Motor neuron (in vitro differentiated cells): Measurements from ENCODE around the gene AK5. TPM values are rescaled to one million over a fixed set of nuclear protein-coding genes. Genes with fewer than 3 reads are reported as not detected.
"Not testable (repeated sequence)": the region's sequence is repeated elsewhere in the genome, so short reads cannot be mapped to it uniquely, and the experiment has no call there.

Source experiments
- ATAC-seq, 8 experiments: fragments of 200-7000 bp; cut with Tn5 transposase; replicated peaks in 6 of 8; 2 replicates each; pipeline ENCODE4 v1.8.0; 2021; ENCODE audit warnings: mild to moderate bottlenecking in 8 of 8, moderate library complexity in 8 of 8
- H3K27ac ChIP-seq, 2 donors: fragments of 250-450 bp; sonication (Bioruptor Pico); 2 replicates each; pipeline ENCODE4 v1.9.0; 2021; ENCODE audit warnings: antibody characterized with exemption in 2 of 2, mild to moderate bottlenecking in 2 of 2, moderate library complexity in 1 of 2
- H3K4me1 ChIP-seq, 2 donors: fragments of 250-450 bp; sonication (Bioruptor Pico); replicated peaks in 1 of 2; 2 replicates each; pipeline ENCODE4 v1.6.1; 2021; ENCODE audit warnings: antibody characterized with exemption in 2 of 2, mild to moderate bottlenecking in 2 of 2, moderate library complexity in 1 of 2
- H3K4me3 ChIP-seq, 5 donors: fragments of 250-450 bp; sonication (Bioruptor Pico); 2 replicates each; pipeline ENCODE4 v1.9.0; 2021; ENCODE audit warnings: antibody characterized with exemption in 5 of 5, mild to moderate bottlenecking in 5 of 5, moderate library complexity in 4 of 5
- WGBS, 10 experiments: fragments of 450-650 bp; shearing (Covaris generic); methylation state at CpG; one replicate each; pipeline ENCODE4 v1.0.0; 2022; 5-methylcytosine and 5-hydroxymethylcytosine counted together
- in situ Hi-C, 9 experiments: fragments of 400-800 bp; cut with MboI; loops; one replicate each; pipeline ENCODE4 v1.15.0; 2021; ENCODE audit warnings: low sequenced_read_pairs in 9 of 9, low pct_unique_long_range_greater_than_20kb in 2 of 9; ENCODE audit not compliant: unreplicated experiment in 9 of 9
- total RNA-seq, 8 experiments: library from RNA; unstranded; fragments of 300-600 nt; gene quantifications; 2 replicates each; pipeline versions ENCODE4 v1.2.3 to v1.2.4, GENCODE V29; 2022

AK5 gene
- total RNA-seq, 8 experiments from 2014 or later: 0.31 to 21.2 (median 4.3) TPM

DNA sequence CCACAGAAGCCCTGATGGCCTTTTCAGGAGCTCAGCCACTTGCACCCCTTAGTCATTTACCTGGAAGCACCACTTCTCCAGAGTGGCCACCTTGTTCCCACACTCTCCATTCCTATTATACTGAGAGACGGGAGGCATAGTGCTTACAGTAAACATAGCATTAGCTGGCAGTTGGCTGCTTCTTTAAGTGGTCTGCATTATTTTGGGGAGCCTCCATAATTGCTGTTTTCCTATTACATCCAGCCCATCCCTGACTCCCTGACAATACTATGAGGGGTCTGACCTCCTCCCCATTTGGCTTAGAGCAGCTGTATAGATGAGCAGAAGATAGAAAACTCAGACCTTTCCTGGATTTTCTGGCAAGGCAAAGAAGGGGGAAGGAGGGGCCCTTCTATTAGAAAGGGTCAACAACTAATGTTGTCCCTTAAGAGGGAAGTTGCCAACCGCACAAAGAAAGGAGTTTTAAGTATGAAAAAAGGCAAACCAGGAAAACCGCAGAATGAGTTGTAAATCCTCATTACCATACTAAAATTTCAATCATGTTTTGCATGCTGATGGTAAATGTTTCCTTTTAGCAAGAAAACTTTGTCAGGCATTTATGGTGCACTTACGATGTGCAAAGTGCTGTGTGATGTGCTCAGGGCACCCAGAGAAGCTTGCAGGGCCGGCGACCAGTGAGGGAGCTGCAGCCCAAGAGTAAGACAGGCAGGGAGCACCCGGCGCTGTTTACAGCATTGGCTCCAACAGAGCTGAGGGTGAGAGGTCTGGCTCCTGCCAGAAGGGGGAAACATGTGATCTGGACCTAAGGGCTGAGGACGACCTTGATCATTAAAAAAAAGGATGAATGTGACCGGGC is 233.3 kb downstream of the AK5 start:
- peak in 7 of 8 experiments; percentile 20 to 88 (median 56) for ATAC-seq
- WGBS, 10 experiments: 10 to 80% (median 60%) methylated on average over 1 to 10 of the region's 10 CpGs; no CpG with 5 or more reads in 1 of the 10 experiments

DNA sequence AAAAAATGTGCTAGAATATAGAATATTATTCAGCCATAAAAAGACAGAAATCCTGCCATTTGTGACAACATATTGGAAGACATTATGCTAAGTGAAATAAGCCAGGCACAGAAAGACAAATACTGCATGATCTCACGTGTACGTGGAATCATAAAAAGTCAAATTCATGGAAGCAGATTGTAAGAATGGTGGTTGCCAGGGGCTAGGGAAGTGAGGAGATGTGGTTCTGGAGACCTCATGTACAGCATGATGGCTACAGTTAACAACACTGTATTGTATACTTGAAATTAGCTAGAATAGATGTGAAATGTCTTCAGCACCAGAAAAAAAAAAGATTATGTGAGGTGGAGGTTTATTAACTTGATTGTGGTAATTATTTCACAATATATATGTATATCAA is 234.3 kb downstream of the AK5 start:
- in situ Hi-C loops: no loop called here
- Histone ChIP-seq H3K27ac (no peak overlapping the region), H3K4me1 (peaks cover 0 to 16% of the 10 kb centered on the region in 2 donors), H3K4me3 (no peak overlapping the region)
- no peak for ATAC-seq
- 8 to 100% (median 88%) methylated on average over 2 of the region's 2 CpGs; no CpG with 5 or more reads in 1 of the 10 experiments for WGBS, 10 experiments

More for the DNA sequence above, 233.3 kb downstream of the AK5 start:
- Histone ChIP-seq H3K4me1 (peaks cover 0 to 16% of the 10 kb centered on the region in 2 donors), H3K4me3 (no peak overlapping the region), H3K27ac (no peak overlapping the region)
- in situ Hi-C loops: no loop called here

DNA sequence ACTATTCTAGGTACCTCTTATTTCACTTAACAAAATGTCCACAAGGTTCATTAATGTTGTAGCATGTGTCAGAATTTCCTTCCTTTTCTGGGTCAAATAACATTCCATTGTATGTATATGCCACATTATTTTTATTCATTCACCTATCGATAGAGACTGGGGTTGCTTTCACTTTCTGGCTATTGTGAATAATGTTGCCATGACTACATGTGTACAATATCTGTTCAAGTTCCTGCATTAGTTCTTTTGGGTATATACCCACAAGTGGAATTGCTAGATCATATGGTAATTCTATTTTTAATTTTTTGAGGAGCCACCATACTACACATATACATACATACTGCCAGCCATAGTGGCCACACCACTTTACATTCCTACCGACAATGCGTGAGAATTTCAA is 242.2 kb downstream of the AK5 start:
- ATAC-seq: no peak
- no peak overlapping the region for H3K4me3 ChIP-seq
- in situ Hi-C loops: no loop called here
- H3K27ac ChIP-seq: no peak overlapping the region
- no peaks in the 10 kb centered on the region for H3K4me1 ChIP-seq
- 86 to 100% (median 94%) methylated on average over 1 to 3 of the region's 3 CpGs; no CpG with 5 or more reads in 1 of the 10 experiments for WGBS, 10 experiments

DNA sequence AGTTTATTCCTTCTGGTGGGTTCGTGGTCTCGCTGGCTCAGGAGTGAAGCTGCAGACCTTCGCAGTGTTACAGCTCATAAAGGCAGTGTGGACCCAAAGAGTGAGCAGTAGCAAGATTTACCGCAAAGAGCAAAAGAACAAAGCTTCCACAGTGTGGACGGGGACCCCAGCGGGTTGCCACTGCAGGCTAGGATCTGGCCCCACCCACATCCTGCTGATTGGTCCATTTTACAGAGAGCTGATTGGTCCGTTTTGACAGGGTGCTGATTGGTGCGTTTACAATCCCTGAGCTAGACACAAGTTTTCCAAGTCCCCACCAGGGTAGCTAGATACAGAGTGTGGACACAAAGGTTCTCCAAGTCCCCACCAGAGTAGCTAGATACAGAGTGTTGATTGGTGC is 249.3 kb downstream of the AK5 start:
- 92 to 100% (median 96%) methylated on average over 2 to 8 of the region's 8 CpGs; no CpG with 5 or more reads in 4 of the 10 experiments for WGBS, 10 experiments
- not testable (repeated sequence) for ATAC-seq, H3K4me3 ChIP-seq, H3K27ac ChIP-seq, H3K4me1 ChIP-seq
- in situ Hi-C loops: loop anchor here in 6 of 9 experiments (10.0 to 25.0 kb wide), 3 partner anchors 366 to 386 kb away; no protein-coding TSS in a partner anchor

DNA sequence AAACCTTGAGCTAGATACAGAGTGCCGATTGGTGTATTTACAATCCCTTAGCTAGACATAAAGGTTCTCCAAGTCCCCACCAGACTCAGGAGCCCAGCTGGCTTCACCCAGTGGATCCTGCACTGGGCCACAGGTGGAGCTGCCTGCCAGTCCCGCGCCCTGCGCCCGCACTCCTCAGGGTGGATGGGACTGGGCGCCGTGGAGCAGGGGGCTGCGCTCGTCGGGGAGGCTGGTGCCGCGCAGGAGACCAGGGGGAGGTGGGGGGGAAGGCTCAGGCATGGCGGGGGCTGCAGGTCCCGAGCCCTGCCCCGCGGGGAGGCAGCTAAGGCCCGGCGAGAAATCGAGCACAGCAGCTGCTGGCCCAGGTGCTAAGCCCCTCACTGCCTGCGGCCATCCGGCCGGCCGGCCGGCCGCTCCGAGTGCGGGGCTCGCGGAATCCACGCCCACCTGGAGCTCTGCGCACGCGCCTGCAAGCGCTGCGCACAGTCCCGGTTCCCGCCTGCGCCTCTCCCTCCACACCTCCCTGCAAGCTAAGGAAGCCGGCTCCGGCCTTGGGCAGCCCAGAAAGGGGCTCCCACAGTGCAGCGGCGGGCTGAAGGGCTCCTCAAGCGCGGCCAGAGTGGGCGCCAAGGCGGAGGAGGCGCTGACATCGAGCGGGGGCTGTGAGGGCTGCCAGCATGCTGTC is 249.9 kb downstream of the AK5 start:
- ATAC-seq, H3K4me1 ChIP-seq, H3K4me3 ChIP-seq, H3K27ac ChIP-seq: not testable (repeated sequence)
- in situ Hi-C loops: loop anchor here in 6 of 9 experiments (10.0 to 25.0 kb wide), 3 partner anchors 367 to 387 kb away; no protein-coding TSS in a partner anchor
- 96 to 100% (median 98%) methylated on average over 8 to 16 of the region's 49 CpGs; no CpG with 5 or more reads in 6 of the 10 experiments for WGBS, 10 experiments

DNA sequence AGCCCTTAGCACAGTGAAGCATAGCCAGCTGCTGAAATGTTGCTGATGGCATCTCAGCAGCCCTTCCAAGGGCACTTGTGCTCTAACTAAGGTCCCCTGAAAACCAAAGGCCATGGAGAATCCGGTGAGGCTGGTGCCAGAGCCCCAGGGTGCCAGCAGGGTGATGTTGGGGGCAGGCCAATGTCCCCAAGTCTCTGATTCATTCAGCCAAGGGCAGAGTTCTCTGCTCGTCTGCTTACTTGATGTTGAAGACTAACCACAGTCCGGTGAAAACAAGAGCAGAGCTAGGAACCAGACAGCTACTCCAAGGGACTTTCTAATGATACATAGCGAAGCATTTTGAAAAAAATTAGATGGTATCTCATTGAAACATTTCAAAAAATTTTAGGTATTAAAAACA is 250.8 kb downstream of the AK5 start:
- no peak for ATAC-seq
- no peak overlapping the region for H3K27ac ChIP-seq
- in situ Hi-C loops: loop anchor here in 6 of 9 experiments (10.0 to 25.0 kb wide), 3 partner anchors 368 to 388 kb away; no protein-coding TSS in a partner anchor
- no peaks in the 10 kb centered on the region for H3K4me1 ChIP-seq
- WGBS, 10 experiments: 58 to 100% (median 87%) methylated on average over 1 to 3 of the region's 4 CpGs
- no peak overlapping the region for H3K4me3 ChIP-seq

DNA sequence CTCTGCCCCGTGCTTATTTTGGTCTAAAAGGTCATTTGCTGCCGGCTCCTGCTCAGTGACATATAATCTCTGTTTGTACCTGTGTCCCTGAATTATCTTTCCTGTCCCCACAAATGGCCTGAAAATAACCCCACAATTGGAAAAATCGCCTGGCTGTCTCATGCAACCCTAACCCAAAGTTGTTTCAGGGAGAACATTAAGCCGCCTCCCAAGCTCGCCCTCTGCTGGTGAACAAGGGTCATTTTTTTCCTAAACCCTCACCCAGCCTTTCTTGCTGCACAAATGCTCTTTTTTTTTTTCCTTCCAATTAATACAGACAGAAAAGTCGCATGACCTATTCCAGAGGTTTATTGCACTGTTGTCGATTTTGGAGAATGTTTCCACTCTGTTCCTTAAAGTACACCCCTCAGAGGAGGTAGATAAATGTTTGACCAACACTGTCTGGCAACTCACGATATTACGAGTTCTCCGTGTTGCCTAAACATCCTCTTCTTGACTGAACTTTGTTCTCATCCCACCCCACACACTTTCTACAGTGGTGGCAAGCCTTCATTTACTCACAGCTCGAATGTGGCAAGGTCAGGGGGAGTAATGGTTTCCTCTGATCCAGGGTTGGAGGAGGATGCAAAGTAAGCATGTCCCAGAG is 252.0 kb downstream of the AK5 start:
- no peak overlapping the region for H3K27ac ChIP-seq
- H3K4me3 ChIP-seq: no peak overlapping the region
- peak; percentile 44 to 69 (median 56) for ATAC-seq
- no peaks in the 10 kb centered on the region for H3K4me1 ChIP-seq
- in situ Hi-C loops: loop anchor here in 6 of 9 experiments (10.0 to 25.0 kb wide), 3 partner anchors 369 to 389 kb away; no protein-coding TSS in a partner anchor
- 2 to 71% (median 42%) methylated on average over 4 to 11 of the region's 11 CpGs for WGBS, 10 experiments

DNA sequence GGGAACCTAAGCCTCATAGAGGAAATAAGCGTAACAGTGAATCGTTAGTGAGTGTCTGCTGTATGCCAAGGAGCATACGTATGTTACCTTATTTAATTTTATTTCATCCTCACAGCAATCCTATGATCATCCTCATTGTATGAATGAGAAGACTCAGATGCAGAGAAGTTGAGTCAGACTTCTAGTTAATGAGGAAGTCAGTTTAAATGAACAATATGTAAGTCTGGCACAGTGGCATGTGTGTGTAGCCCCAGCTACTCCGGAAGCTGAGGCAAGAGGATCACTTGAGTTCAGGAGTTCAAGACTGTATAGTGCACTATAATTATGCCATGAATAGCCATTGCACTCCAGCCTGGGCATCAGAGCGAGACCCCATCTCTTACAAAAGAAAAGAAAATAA is 252.6 kb downstream of the AK5 start:
- Histone ChIP-seq H3K4me1 (peaks cover 0 to 2% of the 10 kb centered on the region in 2 donors), H3K27ac (no peak overlapping the region), H3K4me3 (no peak overlapping the region)
- no peak for ATAC-seq
- 50 to 100% (median 92%) methylated on average over 2 to 5 of the region's 5 CpGs; no CpG with 5 or more reads in 1 of the 10 experiments for WGBS, 10 experiments
- in situ Hi-C loops: loop anchor here in 6 of 9 experiments (10.0 to 25.0 kb wide), 3 partner anchors 370 to 390 kb away; no protein-coding TSS in a partner anchor

DNA sequence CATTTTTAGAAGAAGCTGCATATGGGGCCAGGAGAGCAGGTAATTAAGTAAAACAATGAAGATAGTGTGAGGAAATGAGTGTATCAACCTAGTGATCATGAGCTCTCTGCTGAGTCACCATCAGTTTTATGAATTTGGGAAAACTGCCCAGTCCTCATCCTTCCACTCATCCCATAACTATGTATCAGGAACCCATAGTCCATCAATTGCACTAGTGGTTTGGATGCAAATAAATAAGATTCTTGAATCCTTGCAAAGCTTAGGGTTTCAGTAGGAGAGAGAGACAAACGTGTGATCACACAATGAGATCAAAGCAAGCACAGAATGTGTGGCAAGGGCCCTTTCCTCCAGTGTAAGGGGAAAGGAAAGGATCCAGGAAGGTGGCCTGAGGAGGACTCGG is 255.0 kb downstream of the AK5 start:
- 7 to 92% (median 45%) methylated on average over 1 to 2 of the region's 2 CpGs; no CpG with 5 or more reads in 4 of the 10 experiments for WGBS, 10 experiments
- peaks cover 0 to 6% of the 10 kb centered on the region in 2 donors for H3K4me1 ChIP-seq
- in situ Hi-C loops: loop anchor here in 6 of 9 experiments (10.0 to 25.0 kb wide), 3 partner anchors 372 to 392 kb away; no protein-coding TSS in a partner anchor
- no peak overlapping the region for H3K27ac ChIP-seq
- peak in 2 of 8 experiments; percentile 52 to 60 for ATAC-seq
- no peak overlapping the region for H3K4me3 ChIP-seq

DNA sequence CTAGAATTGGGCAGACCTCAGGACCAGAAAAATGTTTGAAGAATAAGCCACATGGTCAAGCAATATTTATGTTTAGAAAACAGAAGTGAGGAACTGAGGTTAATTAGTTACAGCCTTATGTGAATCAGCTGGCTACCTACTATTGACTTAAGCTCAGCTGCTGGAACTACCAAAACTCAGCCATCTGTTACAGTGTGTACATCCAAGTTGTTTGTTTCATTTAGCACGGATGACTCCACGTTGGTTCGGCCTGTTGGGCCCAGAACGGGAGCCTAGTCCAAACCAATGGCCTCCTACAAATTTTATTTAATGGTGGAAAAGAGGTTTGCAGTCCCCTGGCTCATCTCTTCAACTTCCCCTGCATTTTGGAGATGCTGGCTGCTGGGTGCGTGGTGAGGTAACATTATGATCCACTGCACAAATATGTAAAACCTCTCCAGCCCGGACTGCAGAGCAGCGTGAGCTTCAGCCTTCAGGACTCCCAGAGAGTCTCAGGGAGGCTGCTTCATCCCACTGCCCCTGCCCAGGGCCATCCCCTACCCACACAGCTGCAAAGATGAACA is 257.2 kb downstream of the AK5 start:
- WGBS, 10 experiments: 9 to 94% (median 77%) methylated on average over 1 to 7 of the region's 7 CpGs; no CpG with 5 or more reads in 3 of the 10 experiments
- in situ Hi-C loops: loop anchor here in 6 of 9 experiments (10.0 to 25.0 kb wide), 3 partner anchors 374 to 394 kb away; no protein-coding TSS in a partner anchor
- peak in 5 of 8 experiments; percentile 18 to 51 (median 50) for ATAC-seq
- Histone ChIP-seq H3K27ac (no peak overlapping the region), H3K4me1 (peaks cover 0 to 6% of the 10 kb centered on the region in 2 donors), H3K4me3 (no peak overlapping the region)

DNA sequence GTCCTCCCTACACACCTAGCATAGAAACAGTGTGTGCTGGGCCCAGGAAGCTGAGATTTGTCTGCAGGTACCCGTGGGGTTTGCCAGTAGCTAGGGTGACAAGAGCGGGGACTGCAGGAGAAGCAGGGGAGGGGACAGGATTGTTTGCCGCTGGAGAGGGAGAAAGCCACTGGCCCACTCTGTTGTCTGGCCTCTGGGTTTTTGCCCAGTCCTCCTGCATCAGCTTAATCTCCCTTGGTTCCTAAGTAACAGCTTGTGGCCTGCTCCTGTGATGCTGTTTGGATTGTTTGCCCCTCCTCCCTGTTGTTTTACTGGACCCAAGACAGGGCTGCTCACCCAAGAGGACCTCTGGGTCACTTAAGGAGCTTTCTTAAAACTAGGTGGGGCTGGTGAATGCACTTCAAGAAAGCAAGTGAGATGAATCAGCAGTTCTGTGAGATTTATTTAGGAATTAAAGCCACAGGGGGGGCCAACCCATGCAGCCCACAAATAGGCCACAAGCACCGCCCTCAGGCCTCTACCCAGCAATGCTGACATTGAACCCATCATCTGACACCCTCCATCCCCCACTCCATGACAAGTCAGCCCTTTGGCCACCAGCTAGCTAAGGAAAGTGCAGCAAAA is 257.8 kb downstream of the AK5 start:
- no peak overlapping the region for H3K4me3 ChIP-seq

More for the DNA sequence above, 257.8 kb downstream of the AK5 start:
- WGBS, 10 experiments: 0 to 100% (median 87%) methylated on average over 1 to 4 of the region's 4 CpGs; no CpG with 5 or more reads in 4 of the 10 experiments
- peaks cover 0 to 6% of the 10 kb centered on the region in 2 donors for H3K4me1 ChIP-seq
- no peak overlapping the region for H3K27ac ChIP-seq
- ATAC-seq: peak in 7 of 8 experiments; percentile 17 to 85 (median 70)
- in situ Hi-C loops: loop anchor here in 6 of 9 experiments (10.0 to 25.0 kb wide), 3 partner anchors 375 to 395 kb away; no protein-coding TSS in a partner anchor
